MM.1S (cell line): ENCODE data around the gene GOLGA2.

Experiments
- CTCF ChIP-seq: fragments of 300-600 bp; sonication (generic); IDR thresholded peaks from 2 replicates; pipeline ENCODE4 v1.5.1; 2016; ENCODE audit warnings: antibody characterized with exemption, low read length, mixed read lengths
- EZH2 ChIP-seq: fragments of 300-600 bp; sonication (generic); optimal IDR thresholded peaks from 2 replicates; pipeline ENCODE3; 2017; ENCODE audit warnings: low read depth, mild to moderate bottlenecking, antibody characterized with exemption, low read length, mixed read lengths

GRCh38 chr9:128249908-128250838 is 25.6 kb downstream of the GOLGA2 start:
- no peak; the same call in 1 of the 2 replicates for TF ChIP-seq CTCF
- TF ChIP-seq EZH2, result no peak
